ELR (cell line): ENCODE data around the gene ELMOD2.
A peak's percentile ranks its signal among the peaks of the same experiment; 100 is the strongest.

ENCODE experiments used
- DNase-seq: peaks from one replicate; pipeline ENCODE4 v3.0.0-alpha.2; 2015; ENCODE audit warnings: low read depth

The ELMOD2 gene

GRCh38 chr4:140581078-140581477, 57.1 kb downstream of the ELMOD2 start:
- DNase-seq, result no peak

- no peak for DNase-seq
Observed at GRCh38 chr4:140584439-140584838, 60.5 kb downstream of the ELMOD2 start.

- peak; percentile 8 for DNase-seq
Observed at GRCh38 chr4:140595065-140595464, 71.1 kb downstream of the ELMOD2 start.

GRCh38 chr4:140600408-140600807, 76.4 kb downstream of the ELMOD2 start:
- DNase-seq, result no peak

- DNase-seq, result no peak
Observed at GRCh38 chr4:140602714-140603113, 78.7 kb downstream of the ELMOD2 start.

GRCh38 chr4:140603286-140603685, 79.3 kb downstream of the ELMOD2 start:
- no peak for DNase-seq
